C4-2B (cell line): ENCODE data around the gene INO80E.
"Not testable (repeated sequence)": the region's sequence is repeated elsewhere in the genome, so short reads cannot be mapped to it uniquely, and the experiment has no call there.

Experiments used
- H3K27ac ChIP-seq: fragments of 450-650 bp; 2 replicates; pipeline ENCODE4 v1.5.1; 2017
- CTCF ChIP-seq: fragments of 450-650 bp; conservative IDR thresholded peaks from 2 replicates; pipeline ENCODE4 v1.5.1; 2017; ENCODE audit warnings: mild to moderate bottlenecking
- ZFX ChIP-seq: fragments of 450-650 bp; IDR thresholded peaks from 2 replicates; pipeline ENCODE4 v1.6.1; 2017

INO80E gene

DNA sequence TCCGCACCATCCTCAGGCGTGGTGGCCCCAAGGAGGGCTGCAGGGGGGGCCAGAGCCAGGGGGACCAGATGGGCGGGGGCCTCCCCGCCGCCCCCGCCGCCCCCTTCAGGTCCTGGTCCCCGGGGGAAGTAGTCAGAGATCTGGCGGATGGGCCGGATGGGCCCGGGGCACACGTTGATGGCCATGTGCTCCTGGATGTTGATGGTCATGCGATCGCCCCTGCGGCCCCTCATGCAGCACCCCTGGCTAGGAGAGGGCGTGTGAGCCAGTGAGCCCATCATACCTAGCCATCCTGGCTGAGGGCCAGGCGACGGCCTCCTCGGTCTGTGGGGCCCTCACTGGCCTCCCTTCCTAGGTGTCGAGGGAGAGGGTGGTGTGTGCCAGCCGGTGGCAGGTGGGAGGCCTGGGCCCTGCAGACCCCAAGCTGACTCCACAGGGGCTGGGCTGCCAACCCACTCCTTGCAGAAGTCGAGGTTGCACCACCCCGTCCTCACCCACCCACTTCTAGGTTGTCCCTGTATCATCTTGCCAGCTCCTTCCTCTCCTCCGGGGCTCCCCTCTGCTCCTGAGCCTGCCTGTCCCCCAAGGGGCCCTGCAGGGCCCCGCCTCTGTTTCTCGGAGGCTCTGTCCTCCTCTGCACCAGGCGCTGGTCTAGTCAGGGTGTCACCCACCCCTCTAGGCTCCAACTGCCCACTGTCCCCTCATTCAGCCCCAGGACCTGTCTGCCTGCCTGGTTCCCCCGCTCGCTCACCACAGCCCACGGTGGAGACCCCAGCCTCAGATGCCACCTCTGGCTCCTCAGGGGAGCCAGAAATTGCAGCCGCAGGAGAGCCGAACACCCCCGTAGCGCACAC, 14.2 kb downstream of the INO80E start:
- TF ChIP-seq ZFX = no peak
- no peak for TF ChIP-seq CTCF
- H3K27ac ChIP-seq = peak overlapping the region; percentile 49

DNA sequence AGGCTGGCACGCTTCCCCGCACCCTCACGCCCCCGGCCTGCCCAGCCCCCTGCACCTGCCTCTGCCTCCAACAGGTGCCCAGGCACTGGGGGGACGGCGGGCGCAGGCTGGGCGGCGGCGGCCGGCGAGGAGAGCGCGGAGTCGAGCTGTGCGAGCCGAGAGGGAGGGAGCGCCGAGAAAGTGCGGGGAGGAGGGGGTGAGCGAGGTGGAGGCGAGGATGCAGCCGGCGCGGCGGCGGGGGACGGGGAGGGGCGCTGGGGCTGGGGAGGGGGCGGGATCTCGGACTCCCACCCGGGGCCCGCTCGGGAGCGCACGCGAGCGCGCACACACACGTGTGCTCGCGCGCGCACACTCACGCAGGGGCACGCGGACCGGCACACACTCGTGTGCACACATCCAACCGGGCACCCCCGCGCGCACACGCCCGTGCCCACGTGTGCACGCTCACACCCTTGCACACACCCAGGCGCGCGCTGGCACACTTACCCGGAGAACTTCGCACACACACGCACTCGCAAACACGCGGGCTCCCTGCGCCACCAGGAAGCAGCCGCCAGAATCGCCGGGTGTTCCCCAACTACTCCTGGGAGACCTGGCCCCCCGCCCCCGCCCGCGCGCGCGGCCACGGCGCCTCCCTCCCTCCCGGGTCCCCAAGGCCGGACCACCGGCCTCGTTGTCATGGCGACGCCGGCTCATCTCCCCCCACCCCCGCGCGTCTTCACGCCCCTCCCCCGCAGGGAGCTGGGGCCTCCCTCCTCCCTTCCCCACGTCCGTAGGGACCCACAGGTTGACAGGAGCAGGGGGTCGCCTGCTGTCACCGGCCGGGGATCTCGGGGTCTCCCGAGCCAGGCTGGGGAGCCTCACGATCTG, 15.0 kb downstream of the INO80E start, which contains the start of gene DOC2A:
Gene DOC2A, minus strand, starts transcription at position 184 of the 870 bp plus-strand sequence. CDS start 805 bp downstream, outside the sequence.
- peak within 1 kb of the TSS; percentile 49 for H3K27ac ChIP-seq
- TF ChIP-seq ZFX (no peak), CTCF (no peak)

DNA sequence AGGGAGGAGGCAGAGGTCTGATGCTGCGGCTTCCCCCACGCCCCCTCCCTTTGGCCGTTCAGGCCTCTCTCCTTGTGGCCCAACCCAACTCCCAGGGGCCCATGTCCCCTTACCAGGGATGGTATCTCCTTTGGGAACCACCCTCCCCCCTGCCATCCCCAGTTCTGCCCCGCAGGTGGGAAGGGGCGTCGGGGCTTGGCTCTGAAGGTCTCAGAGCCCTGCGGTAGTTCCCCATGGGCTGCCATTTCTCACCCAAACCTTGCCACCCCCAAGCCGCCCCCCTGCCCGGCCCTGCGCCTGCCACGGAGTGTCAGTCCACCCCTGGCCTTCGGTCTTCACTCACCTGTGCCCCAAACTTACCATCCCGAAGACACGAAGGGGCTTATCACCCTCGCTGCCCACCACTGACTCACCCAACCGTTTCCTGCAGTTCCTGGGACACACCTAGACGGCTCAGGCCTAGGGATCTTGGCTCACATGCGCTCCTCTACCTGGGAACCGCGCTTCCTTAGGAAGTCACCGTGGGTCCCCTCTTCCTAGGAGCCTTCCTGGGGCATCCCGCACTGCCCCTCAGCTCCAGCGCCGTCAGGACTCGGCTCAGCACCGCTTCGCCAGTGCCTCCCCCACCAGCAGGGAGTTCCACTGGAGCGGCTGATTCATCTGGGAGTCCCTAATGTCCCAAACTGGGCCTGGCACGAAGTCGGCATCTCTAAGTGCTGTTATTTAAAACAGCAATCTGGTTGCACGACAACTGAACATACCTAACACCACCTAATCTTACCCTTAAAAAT, 15.9 kb downstream of the INO80E start:
- TF ChIP-seq CTCF (no peak), ZFX (no peak)
- H3K27ac ChIP-seq = peak overlapping the region; percentile 49

DNA sequence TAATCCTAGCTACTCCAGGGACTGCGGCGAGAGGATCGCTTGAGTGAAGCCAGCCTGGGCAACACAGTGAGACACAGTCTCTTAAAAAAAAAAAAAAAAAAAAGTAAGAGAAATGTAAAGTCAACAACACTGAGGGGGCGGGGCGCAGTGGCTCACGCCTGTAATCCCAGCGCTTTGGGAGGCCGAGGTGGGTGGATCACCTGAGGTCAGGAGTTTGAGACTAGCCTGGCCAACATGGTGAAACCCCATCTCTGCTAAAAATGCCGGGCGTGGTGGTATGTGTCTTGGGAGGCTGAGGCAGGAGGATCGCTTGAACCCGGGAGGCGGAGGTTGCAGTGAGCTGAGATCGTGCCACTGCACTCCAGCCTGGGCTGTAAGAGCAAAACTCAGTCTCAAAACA, 16.6 kb downstream of the INO80E start:
- not testable (repeated sequence) for H3K27ac ChIP-seq

DNA sequence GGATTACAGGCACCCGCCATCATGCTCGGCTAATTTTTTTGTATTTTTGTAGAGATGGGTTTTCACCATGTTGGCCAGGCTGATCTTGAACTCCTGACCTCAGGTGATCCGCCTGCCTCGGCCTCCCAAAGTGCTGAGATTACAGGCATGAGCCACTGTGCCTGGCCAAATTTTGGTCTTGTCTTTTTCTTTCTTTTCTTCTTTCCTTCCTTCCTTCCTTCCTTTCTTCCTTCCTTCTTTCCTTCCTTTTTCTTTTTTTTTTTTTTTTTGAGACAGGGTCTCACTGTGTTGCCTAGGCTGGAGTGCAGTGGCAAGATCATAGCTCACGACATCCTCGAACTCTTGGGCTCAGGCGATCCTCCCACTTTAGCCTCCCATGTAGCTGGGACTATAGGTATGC, 19.4 kb downstream of the INO80E start:
- not testable (repeated sequence) for H3K27ac ChIP-seq

DNA sequence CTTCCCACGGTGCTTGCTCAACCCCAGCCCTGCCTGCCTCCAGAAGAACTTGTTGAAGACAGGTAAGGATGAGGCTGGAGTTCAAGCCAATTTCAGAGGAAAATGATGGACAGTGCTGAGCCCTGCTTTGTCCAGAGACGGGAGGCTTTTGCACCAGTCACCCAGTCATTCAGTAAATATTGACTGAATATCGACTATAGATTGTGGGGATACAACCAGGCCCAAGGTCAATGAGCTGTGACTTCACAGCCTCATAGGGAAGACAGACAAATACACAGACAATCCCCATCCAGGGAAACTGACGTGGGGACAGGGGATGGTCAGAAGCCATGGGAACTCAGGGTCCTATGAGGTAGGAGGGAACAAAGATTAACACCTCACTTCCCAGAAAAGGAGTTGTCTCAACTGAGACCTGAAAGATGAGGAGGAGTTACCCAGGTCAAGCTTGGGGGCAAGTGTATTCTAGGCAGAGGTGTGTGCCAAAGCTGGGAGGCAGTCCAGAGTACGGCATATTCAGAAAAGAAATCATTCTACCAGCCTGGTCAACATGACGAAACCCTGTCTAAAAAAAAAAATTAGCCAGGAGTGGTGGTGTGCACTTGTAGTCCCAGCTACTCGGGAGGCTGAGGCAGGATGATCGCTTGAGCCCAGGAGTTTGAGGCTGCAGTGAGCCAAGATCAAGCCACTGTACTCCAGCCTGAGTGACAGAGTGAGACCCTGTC, 20.7 kb downstream of the INO80E start:
- TF ChIP-seq CTCF (no peak), ZFX (no peak)
- no peak overlapping the region for H3K27ac ChIP-seq

DNA sequence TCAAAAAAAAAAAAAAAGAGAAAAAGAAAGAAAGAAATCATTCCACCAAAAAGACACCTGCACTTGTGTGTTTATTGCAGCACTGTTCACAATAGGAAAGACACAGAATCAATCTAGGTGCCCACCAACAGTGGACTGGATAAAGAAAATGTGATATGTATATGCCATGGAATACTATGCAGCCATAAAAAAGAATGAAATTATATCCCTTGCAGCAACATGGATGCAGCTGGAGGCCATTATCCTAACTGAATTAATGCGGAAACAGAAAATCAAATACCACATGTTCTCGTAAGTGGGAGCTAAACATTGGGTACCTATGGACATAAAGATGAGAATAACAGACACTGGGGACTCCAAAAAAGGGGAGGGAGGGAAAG, 21.2 kb downstream of the INO80E start:
- TF ChIP-seq CTCF = no peak
- no peak for TF ChIP-seq ZFX

GRCh38 chr16:30017937-30018336, 21.9 kb downstream of the INO80E start:
- not testable (repeated sequence) for H3K27ac ChIP-seq

More for the DNA sequence above, 21.2 kb downstream of the INO80E start:
- no peak overlapping the region for H3K27ac ChIP-seq
